Measurements from ENCODE around the gene DCANP1. TPM values are rescaled to one million over a fixed set of nuclear protein-coding genes. Genes with fewer than 3 reads are reported as not detected.
A peak's percentile ranks its signal among the peaks of the same experiment; 100 is the strongest.

Gene DCANP1
- total and polyA plus RNA-seq, 2 donors (not counting 3 experiments of a cell fraction or from before 2014, with no cell fraction given), result not detected

DNA sequence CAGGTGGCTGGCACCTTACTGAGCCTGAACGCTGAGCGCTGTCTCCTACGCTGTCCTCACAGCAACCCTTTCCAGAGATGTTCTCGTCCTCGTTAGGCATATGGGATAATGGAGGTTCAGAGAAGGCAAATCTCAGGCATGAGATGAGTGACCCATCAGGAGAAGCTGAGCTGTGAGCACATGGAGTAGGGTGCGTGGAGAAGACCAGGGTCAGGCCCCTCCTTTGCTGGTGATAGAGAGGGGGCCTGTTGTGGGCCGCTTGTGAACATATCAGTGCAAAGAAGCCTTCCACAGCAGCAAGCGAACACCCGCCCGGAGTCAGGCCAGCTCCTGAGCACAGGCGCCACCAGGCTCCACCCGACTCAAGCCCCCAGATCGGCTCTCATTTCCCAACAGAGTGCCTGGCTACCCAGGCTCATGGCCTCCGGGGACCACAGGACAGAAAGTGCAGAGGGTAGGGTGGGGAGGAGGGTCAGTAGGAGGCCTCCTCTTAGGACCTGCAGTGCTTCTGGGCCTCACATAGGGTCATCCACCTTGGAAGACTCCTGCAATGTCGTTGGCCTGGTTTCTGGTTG, 20.0 kb upstream of the DCANP1 start:
- CTCF ChIA-PET, result interaction anchor here (1.1 to 21.5 kb wide), 10 partner anchors 10 to 363 kb away, joined by 4 to 664 read pairs (median 18); partner anchors contain the start of gene DCANP1
- Histone ChIP-seq H2AFZ (ENCODE audit: low read depth, low read length) (no peak overlapping the region), H3K27ac (ENCODE audit: insufficient read depth, low read depth, low read length) (no peak overlapping the region), H3K9me3 (replicated peaks; ENCODE audit: control insufficient read depth, insufficient read depth, low read length) (no peaks in the 10 kb centered on the region), H4K20me1 (replicated peaks; ENCODE audit: control insufficient read depth, extremely low read depth, insufficient read depth, low read length) (no peaks in the 10 kb centered on the region), H3K36me3 (ENCODE audit: control insufficient read depth in 2 of 2, extremely low read depth in 1 of 2, insufficient read depth in 2 of 2, low read length in 2 of 2) (no peaks in the 10 kb centered on the region), H3K27me3 (ENCODE audit: control insufficient read depth in 2 of 2, insufficient read depth in 2 of 2, low read length in 2 of 2) (peaks cover 36 to 50% of the 10 kb centered on the region in 2 experiments), H3K79me2 (ENCODE audit: control insufficient read depth, insufficient read depth, low read length) (no peaks in the 10 kb centered on the region), H3K4me2 (ENCODE audit: insufficient read depth, low read length) (no peak overlapping the region), H3K9me1 (replicated peaks; ENCODE audit: control insufficient read depth, extremely low read depth, insufficient read depth, low read length) (no peaks in the 10 kb centered on the region), H3K9ac (replicated peaks; ENCODE audit: extremely low read depth, insufficient read depth, low read length) (no peak overlapping the region), H3K4me3 (replicated peaks in 1 of 3; ENCODE audit: insufficient read depth in 1 of 3, low read depth in 1 of 3, low read length in 3 of 3) (no peak overlapping the region), H3K4me1 (ENCODE audit: control insufficient read depth, extremely low read depth, insufficient read depth, low read length) (peaks cover 3% of the 10 kb centered on the region)
- TF ChIP-seq JUN (IDR thresholded peaks at IDR 0.05; ENCODE audit: borderline replicate concordance, insufficient read depth, insufficient read length, low read depth) (no peak), GATA2 (IDR thresholded peaks at IDR 0.05; ENCODE audit: insufficient read depth, insufficient read length, low read depth, low read length) (no peak), EZH2 (IDR thresholded peaks at IDR 0.05; ENCODE audit: borderline replicate concordance, low read depth, low read length, severe bottlenecking) (peak; percentile 45), POLR2A (IDR thresholded peaks at IDR 0.05; ENCODE audit: low read depth, low read length) (no peak), FOS (IDR thresholded peaks at IDR 0.05; ENCODE audit: borderline replicate concordance, insufficient read depth, low read length) (no peak), POLR2AphosphoS5 (IDR thresholded peaks at IDR 0.05; ENCODE audit: insufficient read depth, low read depth, low read length) (no peak), MYC (IDR thresholded peaks at IDR 0.05; ENCODE audit: low read depth, low read length) (no peak)
- TF ChIP-seq, protein P1, sequence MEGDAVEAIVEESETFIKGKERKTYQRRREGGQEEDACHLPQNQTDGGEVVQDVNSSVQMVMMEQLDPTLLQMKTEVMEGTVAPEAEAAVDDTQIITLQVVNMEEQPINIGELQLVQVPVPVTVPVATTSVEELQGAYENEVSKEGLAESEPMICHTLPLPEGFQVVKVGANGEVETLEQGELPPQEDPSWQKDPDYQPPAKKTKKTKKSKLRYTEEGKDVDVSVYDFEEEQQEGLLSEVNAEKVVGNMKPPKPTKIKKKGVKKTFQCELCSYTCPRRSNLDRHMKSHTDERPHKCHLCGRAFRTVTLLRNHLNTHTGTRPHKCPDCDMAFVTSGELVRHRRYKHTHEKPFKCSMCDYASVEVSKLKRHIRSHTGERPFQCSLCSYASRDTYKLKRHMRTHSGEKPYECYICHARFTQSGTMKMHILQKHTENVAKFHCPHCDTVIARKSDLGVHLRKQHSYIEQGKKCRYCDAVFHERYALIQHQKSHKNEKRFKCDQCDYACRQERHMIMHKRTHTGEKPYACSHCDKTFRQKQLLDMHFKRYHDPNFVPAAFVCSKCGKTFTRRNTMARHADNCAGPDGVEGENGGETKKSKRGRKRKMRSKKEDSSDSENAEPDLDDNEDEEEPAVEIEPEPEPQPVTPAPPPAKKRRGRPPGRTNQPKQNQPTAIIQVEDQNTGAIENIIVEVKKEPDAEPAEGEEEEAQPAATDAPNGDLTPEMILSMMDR (IDR thresholded peaks at IDR 0.05; ENCODE audit: extremely low read depth in 1 of 2, insufficient read depth in 1 of 2, low read depth in 1 of 2, low read length in 2 of 2), result no peak
- dilution Hi-C loops (cut with MboI; ENCODE audit: extremely low pct_ligation_motif_present, low sequenced_read_pairs), result loop anchor here (25.0 kb wide), 1 partner anchor 95 kb away; no protein-coding TSS in a partner anchor
- DNase-seq (ENCODE audit: low read depth, low spot score) (no peak), FAIRE-seq (no peak)
- POLR2A ChIA-PET, result no interaction called here
- intact Hi-C loops (cut with micrococcal nuclease), result no loop called here
- BruUV-seq (replicated peaks), result no TSS peak

Data from endothelial cell of umbilical vein (primary cell).